ENCODE measurements around the gene MAST3.
"Not testable (repeated sequence)": the region's sequence is repeated elsewhere in the genome, so short reads cannot be mapped to it uniquely, and the experiment has no call there.

The MAST3 gene

GRCh38 chr19:18089096-18089541 is 8.5 kb upstream of the MAST3 start:
- not testable (repeated sequence) for FAIRE-seq

GRCh38 chr19:18089726-18090125 is 7.9 kb upstream of the MAST3 start:
- FAIRE-seq = no peak

- FAIRE-seq = no peak
These were observed 6.9 kb upstream of the MAST3 start for GRCh38 chr19:18090545-18091216.

GRCh38 chr19:18091217-18091608 is 6.4 kb upstream of the MAST3 start:
- no peak for FAIRE-seq

GRCh38 chr19:18093439-18094161 is 4.0 kb upstream of the MAST3 start:
- FAIRE-seq = no peak

GRCh38 chr19:18096258-18096657 is 1.3 kb upstream of the MAST3 start:
- FAIRE-seq = no peak

GRCh38 chr19:18097993-18098890 is 664 bp downstream of the MAST3 start:
- no peak for FAIRE-seq

- FAIRE-seq = no peak
These were observed 1.5 kb downstream of the MAST3 start for GRCh38 chr19:18098891-18099622.

- FAIRE-seq = no peak
These were observed 2.0 kb downstream of the MAST3 start for GRCh38 chr19:18099623-18099995.

GRCh38 chr19:18100710-18101109 is 3.1 kb downstream of the MAST3 start:
- FAIRE-seq = no peak

- FAIRE-seq = no peak
These were observed 3.7 kb downstream of the MAST3 start for GRCh38 chr19:18101268-18101667.

GRCh38 chr19:18102916-18103542 is 5.5 kb downstream of the MAST3 start:
- no peak for FAIRE-seq

GRCh38 chr19:18104793-18105131 is 7.2 kb downstream of the MAST3 start:
- FAIRE-seq = no peak

- FAIRE-seq = not testable (repeated sequence)
These were observed 7.7 kb downstream of the MAST3 start for GRCh38 chr19:18105259-18105658.

GRCh38 chr19:18107235-18107634 is 9.7 kb downstream of the MAST3 start:
- no peak for FAIRE-seq

- no peak for FAIRE-seq
These were observed 11.3 kb downstream of the MAST3 start for GRCh38 chr19:18108897-18109296.

- FAIRE-seq = no peak
These were observed 11.8 kb downstream of the MAST3 start for GRCh38 chr19:18109341-18109732.

GRCh38 chr19:18109733-18110608 is 12.4 kb downstream of the MAST3 start:
- no peak for FAIRE-seq

- FAIRE-seq = no peak
These were observed 13.1 kb downstream of the MAST3 start for GRCh38 chr19:18110609-18111232.

GRCh38 chr19:18112989-18113478 is 15.5 kb downstream of the MAST3 start:
- FAIRE-seq = no peak

GRCh38 chr19:18113827-18114226 is 16.2 kb downstream of the MAST3 start:
- FAIRE-seq = no peak
